GM12891 (cell line): ENCODE measurements around the gene GNG2.

Experiments
- PAX5 ChIP-seq: IDR thresholded peaks from 2 replicates; pipeline ENCODE4 v1.6.1; 2011; ENCODE audit warnings: low read length, moderate library complexity, mild to moderate bottlenecking; ENCODE audit not compliant: insufficient read depth, severe bottlenecking
- POLR2A ChIP-seq: IDR thresholded peaks from 2 replicates; pipeline ENCODE4 v1.6.1; 2011; ENCODE audit warnings: low read depth, low read length, control low read depth
- POLR2AphosphoS5 ChIP-seq: IDR thresholded peaks from 2 replicates; pipeline ENCODE4 v1.6.1; 2011; ENCODE audit warnings: low read depth, low read length, control low read depth
- SPI1 ChIP-seq: IDR thresholded peaks from 2 replicates; pipeline ENCODE4 v1.6.1; 2011; ENCODE audit warnings: low read depth, low read length, control low read depth
- TAF1 ChIP-seq: IDR thresholded peaks from 2 replicates; pipeline ENCODE4 v1.6.1; 2011; ENCODE audit warnings: low read depth, low read length, control low read depth

- no peak for TF ChIP-seq TAF1
- TF ChIP-seq POLR2A: no peak
- no peak for TF ChIP-seq SPI1
- TF ChIP-seq POLR2AphosphoS5: no peak
- no peak for TF ChIP-seq PAX5
Observed at GRCh38 chr14:51912112-51912786, 51.8 kb downstream of the GNG2 start.
